PFSK-1 (cell line): ENCODE measurements around the gene CTAG1A.

Experiments used
- POLR2AphosphoS5 ChIP-seq: IDR thresholded peaks from 2 replicates; pipeline ENCODE4 v1.6.1; 2012; ENCODE audit warnings: low read depth, mild to moderate bottlenecking, control low read depth, low read length, moderate library complexity
- TAF1 ChIP-seq: IDR thresholded peaks from 2 replicates; pipeline ENCODE4 v1.6.1; 2012; ENCODE audit warnings: low read length, control low read depth, borderline replicate concordance; ENCODE audit not compliant: insufficient read depth
- TF ChIP-seq, protein P1 (sequence below), 2 experiments: IDR thresholded peaks; 2 replicates each; pipeline versions ENCODE4 v1.6.1 to v1.8.0; 2011 to 2012; ENCODE audit warnings: low read depth in 2 of 2, low read length in 2 of 2, control low read depth in 1 of 2, inconsistent platforms in 1 of 2, mild to moderate bottlenecking in 1 of 2, moderate library complexity in 1 of 2; ENCODE audit not compliant: insufficient read depth in 1 of 2

DNA sequence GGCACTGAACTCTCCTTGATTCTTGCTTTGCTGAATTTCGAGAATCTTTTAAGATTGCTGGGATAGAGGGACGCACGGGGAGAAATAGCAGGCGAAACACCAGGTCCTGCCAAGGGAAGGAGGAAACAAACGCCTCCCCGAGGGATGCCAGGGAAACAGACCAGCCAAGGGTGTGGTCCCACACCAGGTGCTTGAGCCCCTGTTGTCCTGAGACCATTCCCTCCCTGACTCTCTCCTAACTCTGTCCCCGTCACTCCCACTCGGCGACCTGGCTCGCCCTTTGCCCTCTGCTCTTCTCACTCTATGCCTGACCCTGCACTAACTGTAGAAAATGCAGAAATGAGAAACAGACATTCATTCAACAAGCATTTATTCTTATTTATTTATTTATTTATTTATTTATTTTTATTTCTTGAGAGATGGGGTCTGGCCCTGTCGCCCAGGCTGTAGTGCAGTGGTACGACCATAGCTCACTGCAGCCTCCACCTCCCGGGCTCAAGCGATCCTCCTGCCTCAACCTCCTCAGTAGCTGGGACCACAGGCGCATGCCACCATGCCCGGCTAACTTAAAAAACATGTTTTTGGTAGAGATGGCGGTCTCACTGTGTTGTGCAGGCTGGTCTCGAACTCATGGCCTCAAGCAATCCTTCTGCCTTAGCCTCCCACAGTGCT, 18.0 kb downstream of the CTAG1A start:
- TF ChIP-seq POLR2AphosphoS5 (no peak), TAF1 (no peak)
- TF ChIP-seq, protein P1, sequence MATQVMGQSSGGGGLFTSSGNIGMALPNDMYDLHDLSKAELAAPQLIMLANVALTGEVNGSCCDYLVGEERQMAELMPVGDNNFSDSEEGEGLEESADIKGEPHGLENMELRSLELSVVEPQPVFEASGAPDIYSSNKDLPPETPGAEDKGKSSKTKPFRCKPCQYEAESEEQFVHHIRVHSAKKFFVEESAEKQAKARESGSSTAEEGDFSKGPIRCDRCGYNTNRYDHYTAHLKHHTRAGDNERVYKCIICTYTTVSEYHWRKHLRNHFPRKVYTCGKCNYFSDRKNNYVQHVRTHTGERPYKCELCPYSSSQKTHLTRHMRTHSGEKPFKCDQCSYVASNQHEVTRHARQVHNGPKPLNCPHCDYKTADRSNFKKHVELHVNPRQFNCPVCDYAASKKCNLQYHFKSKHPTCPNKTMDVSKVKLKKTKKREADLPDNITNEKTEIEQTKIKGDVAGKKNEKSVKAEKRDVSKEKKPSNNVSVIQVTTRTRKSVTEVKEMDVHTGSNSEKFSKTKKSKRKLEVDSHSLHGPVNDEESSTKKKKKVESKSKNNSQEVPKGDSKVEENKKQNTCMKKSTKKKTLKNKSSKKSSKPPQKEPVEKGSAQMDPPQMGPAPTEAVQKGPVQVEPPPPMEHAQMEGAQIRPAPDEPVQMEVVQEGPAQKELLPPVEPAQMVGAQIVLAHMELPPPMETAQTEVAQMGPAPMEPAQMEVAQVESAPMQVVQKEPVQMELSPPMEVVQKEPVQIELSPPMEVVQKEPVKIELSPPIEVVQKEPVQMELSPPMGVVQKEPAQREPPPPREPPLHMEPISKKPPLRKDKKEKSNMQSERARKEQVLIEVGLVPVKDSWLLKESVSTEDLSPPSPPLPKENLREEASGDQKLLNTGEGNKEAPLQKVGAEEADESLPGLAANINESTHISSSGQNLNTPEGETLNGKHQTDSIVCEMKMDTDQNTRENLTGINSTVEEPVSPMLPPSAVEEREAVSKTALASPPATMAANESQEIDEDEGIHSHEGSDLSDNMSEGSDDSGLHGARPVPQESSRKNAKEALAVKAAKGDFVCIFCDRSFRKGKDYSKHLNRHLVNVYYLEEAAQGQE (IDR thresholded peaks at IDR 0.05; ENCODE audit: insufficient read depth in 1 of 2, low read depth in 2 of 2, low read length in 2 of 2): no peak
